ENCODE measurements around the gene HECW1. TPM values are rescaled to one million over a fixed set of nuclear protein-coding genes. Genes with fewer than 3 reads are reported as not detected.
A peak's percentile ranks its signal among the peaks of the same experiment; 100 is the strongest.

HECW1 gene
- total and polyA plus RNA-seq, 10 of the 15 experiments (the other 5 are each of a cell fraction or from before 2014, with no cell fraction given): under 0.01 to 0.31 (median 0.04) TPM; not detected in 3

GRCh38 chr7:43465581-43466554, 353.4 kb downstream of the HECW1 start:
- H3K4me3 ChIP-seq: no peak overlapping the region
- TF ChIP-seq MLLT1 (IDR thresholded peaks at IDR 0.05) (0 out of 2 replicates have a peak, but pooled peaks have one; percentile 25), ASH2L (IDR thresholded peaks at IDR 0.05; ENCODE audit: borderline replicate concordance, low read depth) (no peak)
- no peaks in the 10 kb centered on the region for H3K36me3 ChIP-seq (ENCODE audit: control insufficient read depth in 2 of 2, insufficient read depth in 2 of 2, low read length in 1 of 2)
- WGBS (ENCODE audit: insufficient coverage, insufficient replicate concordance, low lambda C conversion rate, missing lambda C conversion rate): 62% methylated on average over 11 of the region's 11 CpGs
- no peak for DNase-seq (ENCODE audit: low read depth, low spot score)
- ChIA-PET SMC1A (ENCODE audit: uncharacterized antibody, unreplicated experiment) (no interaction called here), RAD21 (ENCODE audit: unreplicated experiment) (no interaction called here), POLR2A (no interaction called here), CTCF (interaction anchor here (0.9 to 1.4 kb wide), 3 partner anchors 9 to 12 kb away, joined by 3 to 6 read pairs (median 3); no protein-coding TSS in a partner anchor)
- in situ Hi-C loops (cut with MboI) (no loop called here), intact Hi-C loops (cut with micrococcal nuclease; ENCODE audit: unreplicated experiment) (no loop called here)
- H3K4me2 ChIP-seq (ENCODE audit: control insufficient read depth, insufficient read depth): no peak overlapping the region
- no peaks in the 10 kb centered on the region for H4K20me1 ChIP-seq (ENCODE audit: control insufficient read depth, insufficient read depth)
- H3K4me1 ChIP-seq (ENCODE audit: control insufficient read depth, insufficient read depth, low read length): peaks cover 12% of the 10 kb centered on the region
- no TSS peak for BruUV-seq (replicated peaks)
- H3K9ac ChIP-seq (ENCODE audit: control insufficient read depth, insufficient read depth, low read length): no peak overlapping the region
- H3K27ac ChIP-seq (ENCODE audit: control insufficient read depth, insufficient read depth): no peak overlapping the region
- H3K79me2 ChIP-seq (ENCODE audit: control insufficient read depth, insufficient read depth, low read length): no peaks in the 10 kb centered on the region
- no peaks in the 10 kb centered on the region for H3K9me3 ChIP-seq (replicated peaks; ENCODE audit: control insufficient read depth, insufficient read depth, low read length)
- ATAC-seq: no peak
- no peaks in the 10 kb centered on the region for H3K27me3 ChIP-seq (replicated peaks in 1 of 2; ENCODE audit: control insufficient read depth in 2 of 2, insufficient read depth in 2 of 2, low read length in 1 of 2)
- FAIRE-seq: no peak
- no peak overlapping the region for H2AFZ ChIP-seq (ENCODE audit: control insufficient read depth, low read depth, low read length)

- Histone ChIP-seq H3K36me3 (ENCODE audit: control insufficient read depth in 2 of 2, insufficient read depth in 2 of 2, low read length in 1 of 2) (no peaks in the 10 kb centered on the region), H3K27me3 (replicated peaks in 1 of 2; ENCODE audit: control insufficient read depth in 2 of 2, insufficient read depth in 2 of 2, low read length in 1 of 2) (no peaks in the 10 kb centered on the region; a peak in 1 of 4 replicates), H3K4me2 (ENCODE audit: control insufficient read depth, insufficient read depth) (no peak overlapping the region), H2AFZ (ENCODE audit: control insufficient read depth, low read depth, low read length) (no peak overlapping the region), H3K79me2 (ENCODE audit: control insufficient read depth, insufficient read depth, low read length) (no peaks in the 10 kb centered on the region), H3K9me3 (replicated peaks; ENCODE audit: control insufficient read depth, insufficient read depth, low read length) (no peaks in the 10 kb centered on the region), H3K27ac (ENCODE audit: control insufficient read depth, insufficient read depth) (no peak overlapping the region), H4K20me1 (ENCODE audit: control insufficient read depth, insufficient read depth) (no peaks in the 10 kb centered on the region), H3K9ac (ENCODE audit: control insufficient read depth, insufficient read depth, low read length) (no peak overlapping the region), H3K4me3 (no peak overlapping the region), H3K4me1 (ENCODE audit: control insufficient read depth, insufficient read depth, low read length) (peaks cover 2% of the 10 kb centered on the region; the same call in 1 of the 2 replicates)
- RAD21 ChIA-PET (ENCODE audit: unreplicated experiment): no interaction called here
- CTCF ChIA-PET: interaction anchor here (0.6 to 3.2 kb wide), 2 partner anchors 12 to 13 kb away, joined by 3 to 21 read pairs; no protein-coding TSS in a partner anchor
- DNase-seq (ENCODE audit: low read depth, low spot score) (no peak), FAIRE-seq (no peak), ATAC-seq (peak; percentile 44)
- WGBS (ENCODE audit: insufficient coverage, insufficient replicate concordance, low lambda C conversion rate, missing lambda C conversion rate): 68% methylated on average over 5 of the region's 5 CpGs
- SMC1A ChIA-PET (ENCODE audit: uncharacterized antibody, unreplicated experiment): no interaction called here
- in situ Hi-C loops (cut with MboI) (no loop called here), intact Hi-C loops (cut with micrococcal nuclease; ENCODE audit: unreplicated experiment) (no loop called here)
- no TSS peak for BruUV-seq (replicated peaks)
- POLR2A ChIA-PET: no interaction called here
- TF ChIP-seq MEF2A (IDR thresholded peaks at IDR 0.05; ENCODE audit: insufficient read depth, low read depth, low read length) (no peak), YBX1 (IDR thresholded peaks at IDR 0.05) (no peak), POLR2AphosphoS2 (IDR thresholded peaks at IDR 0.05; ENCODE audit: low read depth, low read length) (no peak), SUPT20H (IDR thresholded peaks at IDR 0.05; ENCODE audit: borderline replicate concordance, control insufficient read depth, low read depth, low read length) (no peak), E2F8 (IDR thresholded peaks at IDR 0.05; ENCODE audit: low read depth, partially characterized antibody) (no peak), POLR2A (IDR thresholded peaks at IDR 0.05; ENCODE audit: low read depth, low read length) (no peak), PBX3 (IDR thresholded peaks at IDR 0.05; ENCODE audit: insufficient replicate concordance, low read depth, low read length) (no peak)
Observed at GRCh38 chr7:43467406-43467805, 355.0 kb downstream of the HECW1 start.

All from GM12878 (cell line).